ENCODE measurements around the gene VANGL1. TPM values are rescaled to one million over a fixed set of nuclear protein-coding genes. Genes with fewer than 3 reads are reported as not detected.

VANGL1 gene
- total RNA-seq, 2 experiments from 2014 or later: 1.9 to 2.7 TPM

DNA sequence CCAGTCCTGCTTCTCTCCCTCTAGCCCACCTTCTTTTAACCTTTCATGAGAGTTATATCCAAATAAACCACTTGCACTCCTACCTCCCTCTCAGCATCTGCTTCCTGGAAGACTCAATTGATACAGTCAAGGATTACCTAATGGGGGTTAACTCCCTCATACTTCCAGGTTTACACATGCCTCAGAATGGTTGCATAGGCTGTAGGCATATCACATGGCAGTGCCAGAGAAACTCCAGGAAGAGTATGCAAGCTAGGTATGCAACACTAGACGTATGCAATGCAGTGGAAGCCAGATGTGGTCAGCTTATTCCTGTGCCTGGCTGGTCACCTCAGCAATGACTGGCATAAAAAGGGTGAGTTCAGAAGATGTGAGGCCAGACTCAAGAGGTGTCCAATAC is 32.7 kb upstream of the VANGL1 start:
- ChIA-PET CTCF (interaction anchor here (0.9 to 3.5 kb wide), 10 partner anchors 9 to 372 kb away, joined by 3 to 40 read pairs (median 4); no protein-coding TSS in a partner anchor), POLR2A (no interaction called here)
- Mint-ChIP-seq H3K36me3 (ENCODE audit: low read depth) (no peaks in the 10 kb centered on the region), H3K9me3 (no peaks in the 10 kb centered on the region), H3K27me3 (peaks cover 1% of the 10 kb centered on the region), H3K27ac (no peak overlapping the region), H3K4me1 (ENCODE audit: low read depth) (no peaks in the 10 kb centered on the region), H3K4me3 (no peak overlapping the region)
- DNase-seq (no peak), ATAC-seq (no peak)
- TF ChIP-seq, protein P1, sequence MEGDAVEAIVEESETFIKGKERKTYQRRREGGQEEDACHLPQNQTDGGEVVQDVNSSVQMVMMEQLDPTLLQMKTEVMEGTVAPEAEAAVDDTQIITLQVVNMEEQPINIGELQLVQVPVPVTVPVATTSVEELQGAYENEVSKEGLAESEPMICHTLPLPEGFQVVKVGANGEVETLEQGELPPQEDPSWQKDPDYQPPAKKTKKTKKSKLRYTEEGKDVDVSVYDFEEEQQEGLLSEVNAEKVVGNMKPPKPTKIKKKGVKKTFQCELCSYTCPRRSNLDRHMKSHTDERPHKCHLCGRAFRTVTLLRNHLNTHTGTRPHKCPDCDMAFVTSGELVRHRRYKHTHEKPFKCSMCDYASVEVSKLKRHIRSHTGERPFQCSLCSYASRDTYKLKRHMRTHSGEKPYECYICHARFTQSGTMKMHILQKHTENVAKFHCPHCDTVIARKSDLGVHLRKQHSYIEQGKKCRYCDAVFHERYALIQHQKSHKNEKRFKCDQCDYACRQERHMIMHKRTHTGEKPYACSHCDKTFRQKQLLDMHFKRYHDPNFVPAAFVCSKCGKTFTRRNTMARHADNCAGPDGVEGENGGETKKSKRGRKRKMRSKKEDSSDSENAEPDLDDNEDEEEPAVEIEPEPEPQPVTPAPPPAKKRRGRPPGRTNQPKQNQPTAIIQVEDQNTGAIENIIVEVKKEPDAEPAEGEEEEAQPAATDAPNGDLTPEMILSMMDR (IDR thresholded peaks at IDR 0.05): no peak
- intact Hi-C loops (cut with micrococcal nuclease): no loop called here

DNA sequence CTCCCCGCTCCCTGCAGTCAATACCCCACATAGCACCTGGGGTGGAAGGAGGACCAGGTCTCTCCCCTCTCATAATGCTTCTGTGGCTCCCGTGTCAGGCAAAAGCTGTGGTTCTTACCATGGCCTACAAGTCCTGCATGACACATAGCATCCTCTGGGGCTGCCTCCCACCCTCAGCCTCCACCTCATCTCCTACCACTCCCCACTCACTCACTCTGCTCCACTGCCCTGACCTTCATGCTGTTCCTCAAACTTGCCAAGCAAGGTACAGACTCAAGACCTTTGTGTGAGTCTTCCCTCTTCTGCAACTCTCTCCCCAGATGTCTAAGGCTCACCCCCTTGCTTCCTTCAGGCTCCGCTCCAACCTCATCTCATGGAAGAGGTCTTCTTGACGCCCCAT is 28.0 kb upstream of the VANGL1 start:
- intact Hi-C loops (cut with micrococcal nuclease): loop anchor here (10.0 kb wide), 1 partner anchor 91 kb away; no protein-coding TSS in a partner anchor
- ChIA-PET CTCF (interaction anchor here (1.0 kb wide), 1 partner anchor 93 kb away, joined by 4 read pairs; no protein-coding TSS in a partner anchor), POLR2A (no interaction called here)
- DNase-seq: no peak
- Mint-ChIP-seq H3K4me1 (ENCODE audit: low read depth) (no peaks in the 10 kb centered on the region), H3K27ac (no peak overlapping the region), H3K9me3 (peaks cover 5% of the 10 kb centered on the region), H3K27me3 (peaks cover 2% of the 10 kb centered on the region), H3K4me3 (no peak overlapping the region), H3K36me3 (ENCODE audit: low read depth) (no peaks in the 10 kb centered on the region)
- ATAC-seq: no peak
- TF ChIP-seq, protein P1 (IDR thresholded peaks at IDR 0.05): no peak

DNA sequence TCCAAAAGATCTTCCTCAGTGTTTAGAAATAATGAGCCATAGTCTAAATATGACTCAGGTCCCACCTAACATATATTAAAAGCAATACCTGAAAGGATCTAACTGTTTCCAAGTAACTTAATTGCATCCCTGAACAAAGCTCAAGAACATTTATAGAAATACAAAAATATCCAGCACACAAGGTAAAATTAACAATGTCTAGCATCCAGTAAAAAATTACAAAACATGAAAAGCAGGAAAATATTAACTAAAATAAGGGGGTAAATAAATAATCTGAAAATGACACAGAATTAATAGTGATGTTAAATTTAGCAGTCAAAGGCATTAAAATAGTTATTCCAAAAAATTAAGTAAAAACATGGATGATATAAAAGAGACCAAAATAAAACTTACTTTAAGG is 21.3 kb upstream of the VANGL1 start:
- ChIA-PET CTCF (no interaction called here), POLR2A (no interaction called here)
- DNase-seq (no peak), ATAC-seq (no peak)
- intact Hi-C loops (cut with micrococcal nuclease): no loop called here
- Mint-ChIP-seq H3K27me3 (peaks cover 2% of the 10 kb centered on the region), H3K27ac (no peak overlapping the region), H3K36me3 (ENCODE audit: low read depth) (no peaks in the 10 kb centered on the region), H3K9me3 (peaks cover 22% of the 10 kb centered on the region), H3K4me3 (no peak overlapping the region), H3K4me1 (ENCODE audit: low read depth) (no peaks in the 10 kb centered on the region)
- TF ChIP-seq, protein P1 (IDR thresholded peaks at IDR 0.05): no peak

DNA sequence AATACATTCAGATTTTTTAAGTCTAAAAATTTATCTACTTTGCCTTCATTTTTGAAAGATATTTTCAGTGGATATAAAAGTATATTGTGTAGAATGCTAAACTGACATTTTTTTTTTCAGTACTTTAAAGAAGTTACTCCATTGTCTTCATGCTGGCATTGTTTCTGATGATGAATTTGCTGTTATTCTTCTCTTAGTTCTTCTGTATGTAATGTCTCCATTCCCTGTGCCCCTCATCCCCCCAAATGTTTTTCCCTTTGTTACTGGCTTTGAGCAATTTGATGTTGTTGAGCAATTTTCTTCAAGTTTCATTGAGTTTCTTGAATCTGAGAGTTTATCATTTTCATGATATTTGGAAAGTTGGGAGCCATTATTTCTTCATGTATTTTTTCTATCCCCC is 20.8 kb upstream of the VANGL1 start:
- Mint-ChIP-seq H3K4me1 (ENCODE audit: low read depth) (no peaks in the 10 kb centered on the region), H3K9me3 (peaks cover 18% of the 10 kb centered on the region), H3K27ac (no peak overlapping the region), H3K36me3 (ENCODE audit: low read depth) (no peaks in the 10 kb centered on the region), H3K27me3 (no peaks in the 10 kb centered on the region), H3K4me3 (no peak overlapping the region)
- ATAC-seq (no peak), DNase-seq (no peak)
- intact Hi-C loops (cut with micrococcal nuclease): no loop called here
- POLR2A ChIA-PET: no interaction called here
- CTCF ChIA-PET: interaction anchor here (1.3 kb wide), 1 partner anchor 85 kb away, joined by 4 read pairs; no protein-coding TSS in a partner anchor
- TF ChIP-seq, protein P1 (IDR thresholded peaks at IDR 0.05): no peak

DNA sequence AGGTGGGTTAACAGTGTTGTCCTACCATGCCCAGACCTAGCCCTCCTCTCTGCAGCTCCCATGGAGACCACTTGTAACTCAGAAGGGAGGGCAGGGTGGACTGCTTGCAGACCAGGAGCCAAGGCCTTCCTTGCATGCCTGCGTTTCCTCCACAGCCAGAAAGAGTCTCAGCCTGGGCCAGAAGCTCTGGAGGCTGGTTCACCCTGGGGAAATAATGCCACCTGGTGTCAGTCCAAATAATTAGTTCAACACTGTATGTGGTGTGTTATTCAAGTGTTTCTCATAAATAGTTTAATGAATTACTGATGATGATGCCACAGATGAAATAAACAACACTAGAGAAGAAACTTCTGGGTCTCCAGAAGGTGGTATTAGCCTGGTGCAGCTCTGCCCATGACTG is 16.9 kb upstream of the VANGL1 start:
- Mint-ChIP-seq H3K4me1 (ENCODE audit: low read depth) (no peaks in the 10 kb centered on the region), H3K36me3 (ENCODE audit: low read depth) (no peaks in the 10 kb centered on the region), H3K27me3 (peaks cover 5% of the 10 kb centered on the region), H3K9me3 (peaks cover 15% of the 10 kb centered on the region), H3K4me3 (no peak overlapping the region), H3K27ac (no peak overlapping the region)
- POLR2A ChIA-PET: no interaction called here
- intact Hi-C loops (cut with micrococcal nuclease): no loop called here
- no peak for DNase-seq
- no peak for ATAC-seq
- CTCF ChIA-PET: interaction anchor here (1.4 kb wide), 1 partner anchor 81 kb away, joined by 4 read pairs; no protein-coding TSS in a partner anchor
- TF ChIP-seq, protein P1 (IDR thresholded peaks at IDR 0.05): no peak
